Stimulated activated CD8-positive, alpha-beta memory T cell treated with anti-CD3 and anti-CD28 coated beads, Interleukin-15, amount 100 ng/mL, for 24 hours (primary cell): ENCODE results near the gene GPR139.

Experiments used
- DNase-seq: peaks from one replicate; pipeline ENCODE4 v3.0.0-alpha.2; 2020; ENCODE audit warnings: low read depth

GPR139 gene

GRCh38 chr16:20073203-20074098 lies at the start of gene GPR139:
Gene GPR139, minus strand, starts transcription at chr16:20073890. Its CDS starts 274 bp downstream, at chr16:20073616.
- no peak for DNase-seq

GRCh38 chr16:20122011-20122410 lies 48.3 kb upstream of the GPR139 start:
- DNase-seq, result no peak

- DNase-seq, result no peak
These were observed 40.7 kb upstream of the GPR139 start for GRCh38 chr16:20114356-20114755.

- no peak for DNase-seq
These were observed 37.5 kb upstream of the GPR139 start for GRCh38 chr16:20111143-20111542.

GRCh38 chr16:20107083-20107482 lies 33.4 kb upstream of the GPR139 start:
- no peak for DNase-seq

GRCh38 chr16:20104563-20105183 lies 31.0 kb upstream of the GPR139 start:
- no peak for DNase-seq

- DNase-seq, result no peak
These were observed 28.8 kb upstream of the GPR139 start for GRCh38 chr16:20102521-20102920.

GRCh38 chr16:20102021-20102420 lies 28.3 kb upstream of the GPR139 start:
- DNase-seq, result no peak

- no peak for DNase-seq
These were observed 25.7 kb upstream of the GPR139 start for GRCh38 chr16:20099375-20099774.

GRCh38 chr16:20094157-20094556 lies 20.5 kb upstream of the GPR139 start:
- DNase-seq, result no peak

GRCh38 chr16:20089246-20089965 lies 15.7 kb upstream of the GPR139 start:
- no peak for DNase-seq

- no peak for DNase-seq
These were observed 11.0 kb upstream of the GPR139 start for GRCh38 chr16:20084624-20085226.

- DNase-seq, result no peak
These were observed 5.4 kb upstream of the GPR139 start for GRCh38 chr16:20079106-20079505.

- no peak for DNase-seq
These were observed 1.6 kb upstream of the GPR139 start for GRCh38 chr16:20075243-20075642.

GRCh38 chr16:20074099-20074991 lies 655 bp upstream of the GPR139 start:
- DNase-seq, result no peak

- DNase-seq, result no peak
These were observed 852 bp downstream of the GPR139 start for GRCh38 chr16:20072874-20073202.

GRCh38 chr16:20072146-20072873 lies 1.4 kb downstream of the GPR139 start:
- DNase-seq, result no peak

GRCh38 chr16:20064931-20065330 lies 8.8 kb downstream of the GPR139 start:
- DNase-seq, result no peak

- no peak for DNase-seq
These were observed 9.2 kb downstream of the GPR139 start for GRCh38 chr16:20064520-20064919.

GRCh38 chr16:20061132-20061531 lies 12.6 kb downstream of the GPR139 start:
- no peak for DNase-seq

GRCh38 chr16:20056436-20056835 lies 17.3 kb downstream of the GPR139 start:
- no peak for DNase-seq
